ENCODE results near the gene CYTH4. TPM values are rescaled to one million over a fixed set of nuclear protein-coding genes. Genes with fewer than 3 reads are reported as not detected.

Gene CYTH4
- total RNA-seq, 1 experiment from 2014 or later = not detected

DNA sequence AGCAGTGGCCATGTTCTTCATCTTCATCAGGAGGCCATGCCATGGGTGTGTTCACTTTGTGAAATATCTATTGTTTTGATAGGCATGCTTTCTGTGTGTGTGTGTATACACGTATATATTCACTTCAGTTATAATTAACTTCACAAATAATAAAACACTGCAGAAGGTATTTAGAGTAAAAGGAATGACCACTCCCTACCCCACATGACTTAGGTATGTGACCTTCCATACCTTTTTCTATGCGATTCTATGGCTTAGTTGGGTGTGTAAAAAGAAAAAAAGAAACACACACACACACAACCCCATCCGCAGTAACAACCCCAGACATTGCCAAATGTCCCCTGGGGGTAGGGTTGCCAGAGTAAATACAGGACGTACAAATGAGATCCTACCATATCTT lies 72.0 kb downstream of the CYTH4 start:
- DNase-seq (ENCODE audit: unreplicated experiment) = no peak
- no peaks in the 10 kb centered on the region for H3K36me3 Mint-ChIP-seq (ENCODE audit: insufficient read depth, unreplicated experiment)
- no peaks in the 10 kb centered on the region for H3K9me3 Mint-ChIP-seq (ENCODE audit: unreplicated experiment)
- H3K4me3 Mint-ChIP-seq (ENCODE audit: unreplicated experiment) = no peak overlapping the region
- intact Hi-C loops (cut with micrococcal nuclease) = no loop called here
- H3K4me1 Mint-ChIP-seq (ENCODE audit: insufficient read depth, unreplicated experiment) = no peaks in the 10 kb centered on the region
- BruUV-seq (replicated peaks) = no TSS peak
- H3K27me3 Mint-ChIP-seq (ENCODE audit: insufficient read depth, unreplicated experiment) = no peaks in the 10 kb centered on the region
- ChIA-PET CTCF (no interaction called here), POLR2A (no interaction called here)
- TF ChIP-seq, protein P1, sequence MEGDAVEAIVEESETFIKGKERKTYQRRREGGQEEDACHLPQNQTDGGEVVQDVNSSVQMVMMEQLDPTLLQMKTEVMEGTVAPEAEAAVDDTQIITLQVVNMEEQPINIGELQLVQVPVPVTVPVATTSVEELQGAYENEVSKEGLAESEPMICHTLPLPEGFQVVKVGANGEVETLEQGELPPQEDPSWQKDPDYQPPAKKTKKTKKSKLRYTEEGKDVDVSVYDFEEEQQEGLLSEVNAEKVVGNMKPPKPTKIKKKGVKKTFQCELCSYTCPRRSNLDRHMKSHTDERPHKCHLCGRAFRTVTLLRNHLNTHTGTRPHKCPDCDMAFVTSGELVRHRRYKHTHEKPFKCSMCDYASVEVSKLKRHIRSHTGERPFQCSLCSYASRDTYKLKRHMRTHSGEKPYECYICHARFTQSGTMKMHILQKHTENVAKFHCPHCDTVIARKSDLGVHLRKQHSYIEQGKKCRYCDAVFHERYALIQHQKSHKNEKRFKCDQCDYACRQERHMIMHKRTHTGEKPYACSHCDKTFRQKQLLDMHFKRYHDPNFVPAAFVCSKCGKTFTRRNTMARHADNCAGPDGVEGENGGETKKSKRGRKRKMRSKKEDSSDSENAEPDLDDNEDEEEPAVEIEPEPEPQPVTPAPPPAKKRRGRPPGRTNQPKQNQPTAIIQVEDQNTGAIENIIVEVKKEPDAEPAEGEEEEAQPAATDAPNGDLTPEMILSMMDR (IDR thresholded peaks at IDR 0.05; ENCODE audit: unreplicated experiment) = no peak
- no peak overlapping the region for H3K27ac Mint-ChIP-seq (ENCODE audit: low read depth, unreplicated experiment)

DNA sequence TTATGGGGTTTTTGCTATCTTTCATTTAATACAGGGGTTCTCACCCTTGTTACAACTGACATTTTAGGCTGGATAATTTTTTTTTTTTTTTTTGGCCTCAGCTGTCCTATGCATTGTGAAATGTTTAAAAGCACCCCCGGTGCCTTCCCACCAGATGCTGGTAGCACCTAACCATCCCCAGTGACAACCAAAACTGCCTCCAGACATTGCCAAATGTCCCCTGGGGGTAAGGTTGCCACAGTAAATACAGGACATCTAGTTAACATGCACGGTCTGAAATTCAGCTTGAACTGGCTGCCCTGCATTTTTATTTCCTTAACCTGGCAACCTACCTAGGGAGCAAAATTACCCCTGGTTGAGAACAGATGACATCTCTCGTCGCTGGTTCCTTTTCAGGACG lies 72.4 kb downstream of the CYTH4 start:
- intact Hi-C loops (cut with micrococcal nuclease) = no loop called here
- BruUV-seq (replicated peaks) = no TSS peak
- POLR2A ChIA-PET = no interaction called here
- H3K9me3 Mint-ChIP-seq (ENCODE audit: unreplicated experiment) = no peaks in the 10 kb centered on the region
- DNase-seq (ENCODE audit: unreplicated experiment) = no peak
- H3K27ac Mint-ChIP-seq (ENCODE audit: low read depth, unreplicated experiment) = no peak overlapping the region
- H3K4me3 Mint-ChIP-seq (ENCODE audit: unreplicated experiment) = no peak overlapping the region
- CTCF ChIA-PET = no interaction called here
- TF ChIP-seq, protein P1 (IDR thresholded peaks at IDR 0.05; ENCODE audit: unreplicated experiment) = no peak
- no peaks in the 10 kb centered on the region for H3K4me1 Mint-ChIP-seq (ENCODE audit: insufficient read depth, unreplicated experiment)
- H3K36me3 Mint-ChIP-seq (ENCODE audit: insufficient read depth, unreplicated experiment) = no peaks in the 10 kb centered on the region
- H3K27me3 Mint-ChIP-seq (ENCODE audit: insufficient read depth, unreplicated experiment) = no peaks in the 10 kb centered on the region

GRCh38 chr22:37355174-37355573 lies 72.9 kb downstream of the CYTH4 start:
- no TSS peak for BruUV-seq (replicated peaks)
- TF ChIP-seq, protein P1 (IDR thresholded peaks at IDR 0.05; ENCODE audit: unreplicated experiment) = no peak
- intact Hi-C loops (cut with micrococcal nuclease) = no loop called here
- no peak overlapping the region for H3K4me3 Mint-ChIP-seq (ENCODE audit: unreplicated experiment)
- no peaks in the 10 kb centered on the region for H3K4me1 Mint-ChIP-seq (ENCODE audit: insufficient read depth, unreplicated experiment)
- no peaks in the 10 kb centered on the region for H3K27me3 Mint-ChIP-seq (ENCODE audit: insufficient read depth, unreplicated experiment)
- DNase-seq (ENCODE audit: unreplicated experiment) = no peak
- no peak overlapping the region for H3K27ac Mint-ChIP-seq (ENCODE audit: low read depth, unreplicated experiment)
- no peaks in the 10 kb centered on the region for H3K36me3 Mint-ChIP-seq (ENCODE audit: insufficient read depth, unreplicated experiment)
- CTCF ChIA-PET = no interaction called here
- no peaks in the 10 kb centered on the region for H3K9me3 Mint-ChIP-seq (ENCODE audit: unreplicated experiment)
- POLR2A ChIA-PET = no interaction called here

- ChIA-PET CTCF (interaction anchor here (0.5 kb wide), 1 partner anchor 21 kb away, joined by 3 read pairs; no protein-coding TSS in a partner anchor), POLR2A (no interaction called here)
- TF ChIP-seq, protein P1 (IDR thresholded peaks at IDR 0.05; ENCODE audit: unreplicated experiment) = no peak
- Mint-ChIP-seq H3K27ac (ENCODE audit: low read depth, unreplicated experiment) (no peak overlapping the region), H3K27me3 (ENCODE audit: insufficient read depth, unreplicated experiment) (no peaks in the 10 kb centered on the region), H3K9me3 (ENCODE audit: unreplicated experiment) (no peaks in the 10 kb centered on the region), H3K4me1 (ENCODE audit: insufficient read depth, unreplicated experiment) (no peaks in the 10 kb centered on the region), H3K36me3 (ENCODE audit: insufficient read depth, unreplicated experiment) (no peaks in the 10 kb centered on the region), H3K4me3 (ENCODE audit: unreplicated experiment) (no peak overlapping the region)
- no TSS peak for BruUV-seq (replicated peaks)
- intact Hi-C loops (cut with micrococcal nuclease) = no loop called here
- no peak for DNase-seq (ENCODE audit: unreplicated experiment)
Measured at GRCh38 chr22:37356922-37357321, 74.6 kb downstream of the CYTH4 start.
